Ovary (tissue), 3 donors: ENCODE measurements around the gene PLCH2.

Experiments used
- EP300 ChIP-seq: sonication (generic); formaldehyde crosslinking; IDR thresholded peaks from one replicate; pipeline ENCODE4 v1.6.1; 2017; ENCODE audit warnings: antibody characterized with exemption
- POLR2A ChIP-seq: fragments of 450-650 bp; IDR thresholded peaks from one replicate; pipeline ENCODE4 v1.6.1; 2017; ENCODE audit warnings: antibody characterized with exemption, mild to moderate bottlenecking, moderate library complexity
- TF ChIP-seq, protein P1 (sequence below), 3 donors: fragments of 450-650 bp in 2 of 3; fragments of 200-600 bp in 1 of 3; IDR thresholded peaks; one replicate each; pipeline versions ENCODE4 v1.5.1 to v1.8.0; 2016 to 2022; ENCODE audit warnings: antibody characterized with exemption in 3 of 3, mild to moderate bottlenecking in 1 of 3
- donor health status: DM: no; HTN: no; CAD: no.

DNA sequence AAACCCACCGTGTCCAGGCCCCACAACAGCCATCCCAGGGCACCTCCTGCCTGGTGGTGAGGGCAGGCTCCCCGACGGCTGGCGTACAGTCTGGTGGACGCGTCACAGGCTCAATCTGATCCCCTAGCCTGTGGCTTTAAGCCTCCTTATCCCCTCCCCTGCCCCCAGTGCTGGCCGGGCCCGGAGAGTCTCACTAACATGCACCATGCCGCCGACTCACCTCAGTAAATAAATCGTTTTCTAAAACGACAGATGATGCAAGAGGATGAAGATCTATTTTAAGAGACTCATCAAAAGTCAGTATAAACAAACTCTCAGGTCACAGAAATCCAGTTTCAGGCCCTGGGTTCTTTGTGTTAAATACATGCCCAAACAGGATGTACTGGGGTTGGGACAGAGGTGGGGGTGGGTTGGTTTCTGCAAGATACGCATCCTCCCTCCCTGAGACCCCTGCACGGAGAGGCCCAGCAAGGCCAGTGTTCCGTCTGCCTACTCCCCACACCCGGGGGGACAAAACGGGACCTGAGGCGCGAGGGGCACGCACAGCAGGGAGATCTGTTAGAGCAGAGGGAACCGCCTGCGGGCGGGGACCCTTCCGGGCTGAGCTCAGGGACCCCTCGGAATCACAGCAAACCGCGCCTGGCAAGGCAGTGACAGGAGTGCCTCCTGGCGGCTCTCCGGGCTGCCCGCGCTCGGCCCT is 47.3 kb downstream of the PLCH2 start:
- TF ChIP-seq POLR2A (no peak), EP300 (no peak)
- TF ChIP-seq, protein P1, sequence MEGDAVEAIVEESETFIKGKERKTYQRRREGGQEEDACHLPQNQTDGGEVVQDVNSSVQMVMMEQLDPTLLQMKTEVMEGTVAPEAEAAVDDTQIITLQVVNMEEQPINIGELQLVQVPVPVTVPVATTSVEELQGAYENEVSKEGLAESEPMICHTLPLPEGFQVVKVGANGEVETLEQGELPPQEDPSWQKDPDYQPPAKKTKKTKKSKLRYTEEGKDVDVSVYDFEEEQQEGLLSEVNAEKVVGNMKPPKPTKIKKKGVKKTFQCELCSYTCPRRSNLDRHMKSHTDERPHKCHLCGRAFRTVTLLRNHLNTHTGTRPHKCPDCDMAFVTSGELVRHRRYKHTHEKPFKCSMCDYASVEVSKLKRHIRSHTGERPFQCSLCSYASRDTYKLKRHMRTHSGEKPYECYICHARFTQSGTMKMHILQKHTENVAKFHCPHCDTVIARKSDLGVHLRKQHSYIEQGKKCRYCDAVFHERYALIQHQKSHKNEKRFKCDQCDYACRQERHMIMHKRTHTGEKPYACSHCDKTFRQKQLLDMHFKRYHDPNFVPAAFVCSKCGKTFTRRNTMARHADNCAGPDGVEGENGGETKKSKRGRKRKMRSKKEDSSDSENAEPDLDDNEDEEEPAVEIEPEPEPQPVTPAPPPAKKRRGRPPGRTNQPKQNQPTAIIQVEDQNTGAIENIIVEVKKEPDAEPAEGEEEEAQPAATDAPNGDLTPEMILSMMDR (IDR thresholded peaks at IDR 0.05): no peak
